HCT116 (cell line): Measurements from ENCODE around the gene ATOH8. TPM values are rescaled to one million over a fixed set of nuclear protein-coding genes. Genes with fewer than 3 reads are reported as not detected.

Experiments
- ATAC-seq: fragments of 200-7000 bp; cut with Tn5 transposase; 2 replicates; pipeline ENCODE4 v1.9.1; 2020; ENCODE audit warnings: mild to moderate bottlenecking, moderate library complexity
- BruUV-seq: library from RNA; stranded (reverse); fragments of 400-500 nt; replicated peaks from 2 replicates; lab custom pipeline; 2021; lab: Mats Ljungman, UMichigan
- CTCF ChIA-PET: fragments of 300-600 bp; sonication (Branson Sonifier 250); formaldehyde crosslinking; loops from one replicate; lab custom pipeline; 2021; ENCODE audit warnings: antibody characterized with exemption; lab: Charles Lee
- POLR2A ChIA-PET: fragments of 300-600, 350-600 bp; sonication (Branson Sonifier 250); formaldehyde crosslinking; loops from one replicate; lab custom pipeline; 2021; ENCODE audit warnings: antibody characterized with exemption; lab: Charles Lee
- RAD21 ChIA-PET, 2 experiments: fragments of 300-600 bp; sonication (Branson Sonifier 250); formaldehyde crosslinking; loops; one replicate each; lab custom pipeline; 2023; ENCODE audit warnings: low total read pairs in 2 of 2; ENCODE audit not compliant: uncharacterized antibody in 2 of 2, unreplicated experiment in 2 of 2, low non-redundant PET in 1 of 2; lab: Charles Lee
- DNase-seq: peaks from one replicate; pipeline ENCODE4 v3.0.0-alpha.2; 2010; ENCODE audit warnings: low read depth, low spot score
- H2AFZ ChIP-seq: fragments of 200-600 bp; shearing (Covaris generic), sonication (generic); 2 replicates; pipeline ENCODE4 v1.6.1; 2017; ENCODE audit warnings: low read depth, mixed run types, mixed read lengths, antibody characterized with exemption, low read length; ENCODE audit not compliant: poor library complexity, severe bottlenecking
- H3K27ac ChIP-seq: 2 replicates; pipeline ENCODE4 v1.5.1; 2012; ENCODE audit warnings: low read depth, low read length
- H3K27me3 ChIP-seq: fragments of 200-600 bp; sonication (generic); 2 replicates; pipeline ENCODE4 v1.6.1; 2016; ENCODE audit warnings: mixed run types, low read length, mixed read lengths; ENCODE audit not compliant: insufficient read depth
- H3K36me3 ChIP-seq, 2 experiments: fragments of 200-500 bp in 1 of 2; fragments of 200-600 bp in 1 of 2; sonication (Bioruptor generic) in 1 of 2; sonication (generic) in 1 of 2; 2 replicates each; pipeline versions ENCODE4 v1.5.1 to v1.6.1; 2014 to 2016; ENCODE audit warnings: low read length in 2 of 2, inconsistent platforms in 1 of 2, mixed read lengths in 1 of 2, mixed run types in 1 of 2; ENCODE audit not compliant: insufficient read depth in 2 of 2, control insufficient read depth in 1 of 2
- H3K4me1 ChIP-seq, 2 experiments: fragments of 200-600 bp in 1 of 2; sonication (generic) in 1 of 2; 2 replicates each; pipeline versions ENCODE4 v1.5.1 to v1.6.1; 2012 to 2017; ENCODE audit warnings: low read length in 2 of 2, inconsistent platforms in 1 of 2, mild to moderate bottlenecking in 1 of 2, mixed read lengths in 1 of 2, mixed run types in 1 of 2, moderate library complexity in 1 of 2; ENCODE audit not compliant: insufficient read depth in 2 of 2, control insufficient read depth in 1 of 2
- H3K4me2 ChIP-seq: fragments of 200-600 bp; sonication (generic); 2 replicates; pipeline ENCODE4 v1.6.1; 2017; ENCODE audit warnings: mixed run types, low read length, mixed read lengths
- H3K4me3 ChIP-seq, 2 experiments: fragments of 200-600 bp in 1 of 2; sonication (generic) in 1 of 2; replicated peaks in 1 of 2; 2 replicates each; pipeline ENCODE4 v1.5.1; 2011 to 2016; ENCODE audit warnings: low read length in 2 of 2, control low read depth in 1 of 2, low read depth in 1 of 2, mild to moderate bottlenecking in 1 of 2, mixed read lengths in 1 of 2, mixed run types in 1 of 2
- H3K79me2 ChIP-seq: fragments of 200-600 bp; sonication (generic); 2 replicates; pipeline ENCODE4 v1.6.1; 2017; ENCODE audit warnings: mild to moderate bottlenecking, mixed run types, low read length, moderate library complexity, mixed read lengths; ENCODE audit not compliant: insufficient read depth
- H3K9ac ChIP-seq: fragments of 200-600 bp; sonication (generic); 2 replicates; pipeline ENCODE4 v1.6.1; 2016; ENCODE audit warnings: low read length, mixed read lengths
- H3K9me2 ChIP-seq: fragments of 200-600 bp; sonication (generic), shearing (Covaris generic); 2 replicates; pipeline ENCODE4 v1.6.1; 2017; ENCODE audit warnings: mixed run types, mild to moderate bottlenecking, moderate library complexity; ENCODE audit not compliant: insufficient read depth
- H3K9me3 ChIP-seq, 2 experiments: fragments of 200-500 bp in 1 of 2; fragments of 200-600 bp in 1 of 2; sonication (Bioruptor generic) in 1 of 2; sonication (generic) in 1 of 2; 2 replicates each; pipeline ENCODE4 v1.6.1; 2014 to 2017; ENCODE audit warnings: low read length in 2 of 2, mixed read lengths in 2 of 2, inconsistent platforms in 1 of 2, low read depth in 1 of 2, mild to moderate bottlenecking in 1 of 2, mixed run types in 1 of 2, moderate library complexity in 1 of 2; ENCODE audit not compliant: control insufficient read depth in 1 of 2, insufficient read depth in 1 of 2
- H4K20me1 ChIP-seq: fragments of 200-600 bp; sonication (generic), shearing (Covaris generic); 2 replicates; pipeline ENCODE4 v1.6.1; 2017; ENCODE audit warnings: mixed run types, mild to moderate bottlenecking, moderate library complexity; ENCODE audit not compliant: insufficient read depth
- CBX3 ChIP-seq: IDR thresholded peaks from 2 replicates; pipeline ENCODE4 v1.6.1; 2012; ENCODE audit warnings: low read depth
- EGR1 ChIP-seq: IDR thresholded peaks from 2 replicates; pipeline ENCODE4 v1.6.1; 2012; ENCODE audit warnings: low read depth
- ELF1 ChIP-seq: IDR thresholded peaks from 2 replicates; pipeline ENCODE4 v1.6.1; 2012; ENCODE audit warnings: low read depth, borderline replicate concordance
- EZH2phosphoT487 ChIP-seq: fragments of 200-600 bp; IDR thresholded peaks from 2 replicates; pipeline ENCODE4 v1.6.1; 2018; ENCODE audit warnings: antibody characterized with exemption, borderline replicate concordance
- POLR2A ChIP-seq: IDR thresholded peaks from 2 replicates; pipeline ENCODE4 v1.7.0; 2011; ENCODE audit warnings: borderline replicate concordance; ENCODE audit not compliant: insufficient read depth, insufficient read length; ENCODE audit errors: extremely low read depth
- POLR2AphosphoS5 ChIP-seq: IDR thresholded peaks from 2 replicates; pipeline ENCODE4 v1.6.1; 2011; ENCODE audit warnings: mild to moderate bottlenecking, low read depth, low read length, moderate library complexity
- RAD21 ChIP-seq: IDR thresholded peaks from 2 replicates; pipeline ENCODE4 v1.6.1; 2012; ENCODE audit warnings: low read depth, mild to moderate bottlenecking
- TCF7L2 ChIP-seq: IDR thresholded peaks from 2 replicates; pipeline ENCODE4 v1.7.0; 2011; ENCODE audit warnings: borderline replicate concordance, inconsistent platforms; ENCODE audit not compliant: insufficient read depth, insufficient read length; ENCODE audit errors: extremely low read depth
- ZFX ChIP-seq: fragments of 450-650 bp; IDR thresholded peaks from 2 replicates; pipeline ENCODE4 v1.6.1; 2017
- intact Hi-C: fragments of 100-400 bp; cut with micrococcal nuclease; formaldehyde crosslinking; loops from 2 replicates; pipeline ENCODE4 v1.10.0; 2022
- total RNA-seq: library from RNA; stranded (reverse); gene quantifications from one replicate; pipeline ENCODE4 v1.2.1, GENCODE V29; 2021; ENCODE audit not compliant: unreplicated experiment
- TF ChIP-seq, protein P1 (sequence below): IDR thresholded peaks from 2 replicates; pipeline ENCODE4 v1.6.1; 2012
- TF ChIP-seq, protein P2 (sequence below): IDR thresholded peaks from 2 replicates; pipeline ENCODE4 v1.6.1; 2012; ENCODE audit warnings: low read depth

ATOH8 gene
- total RNA-seq, 1 experiment from 2014 or later, result 0.74 TPM

DNA sequence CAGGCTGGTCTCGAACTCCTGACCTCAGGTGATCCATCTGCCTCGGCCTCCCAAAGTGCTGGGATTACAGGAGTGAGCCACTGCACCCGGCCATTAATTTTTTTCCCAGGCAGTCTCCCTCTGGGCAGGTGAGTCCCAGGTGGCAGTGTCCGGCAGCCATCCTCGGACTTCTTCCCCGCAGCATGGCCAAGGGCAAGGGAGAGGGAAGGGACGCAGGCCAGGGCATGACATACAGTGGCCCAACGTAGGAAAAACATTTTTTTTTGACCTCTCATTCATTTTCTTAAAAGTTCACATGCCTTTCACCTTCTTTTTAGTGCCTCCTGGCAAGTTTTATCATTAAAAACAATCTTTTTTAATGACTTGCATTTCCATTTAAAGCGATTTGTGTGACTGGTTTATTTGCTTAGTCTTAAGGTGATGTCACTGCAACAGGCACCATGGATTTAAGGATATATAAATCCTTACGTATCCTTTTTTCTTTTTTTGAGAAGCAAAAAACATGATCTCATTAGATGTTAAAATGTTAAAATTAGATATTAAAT is 23.0 kb upstream of the ATOH8 start:
- Histone ChIP-seq H2AFZ (no peak overlapping the region), H3K27me3 (no peaks in the 10 kb centered on the region), H3K36me3 (no peaks in the 10 kb centered on the region), H3K4me2 (no peak overlapping the region), H3K9ac (no peak overlapping the region), H3K9me2 (no peaks in the 10 kb centered on the region), H3K79me2 (no peaks in the 10 kb centered on the region), H4K20me1 (no peaks in the 10 kb centered on the region), H3K27ac (no peak overlapping the region), H3K9me3 (no peaks in the 10 kb centered on the region), H3K4me1 (peaks cover 2 to 8% of the 10 kb centered on the region in 2 experiments; a peak in 2 of 4 replicates), H3K4me3 (no peak overlapping the region)
- intact Hi-C loops, result no loop called here
- no peak for ATAC-seq
- no peak for TF ChIP-seq CBX3
- no peak for TF ChIP-seq EZH2phosphoT487
- TF ChIP-seq, protein P1, sequence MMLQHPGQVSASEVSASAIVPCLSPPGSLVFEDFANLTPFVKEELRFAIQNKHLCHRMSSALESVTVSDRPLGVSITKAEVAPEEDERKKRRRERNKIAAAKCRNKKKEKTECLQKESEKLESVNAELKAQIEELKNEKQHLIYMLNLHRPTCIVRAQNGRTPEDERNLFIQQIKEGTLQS, result no peak
- TF ChIP-seq ZFX, result no peak
- no peak for TF ChIP-seq RAD21
- no peak for TF ChIP-seq TCF7L2
- no peak for TF ChIP-seq EGR1
- RAD21 ChIA-PET, result interaction anchor here in 1 of 2 experiments (2.2 kb wide), 1 partner anchor 83 kb away, joined by 19 read pairs; no protein-coding TSS in a partner anchor
- POLR2A ChIA-PET, result no interaction called here
- CTCF ChIA-PET, result interaction anchor here (2.5 kb wide), 1 partner anchor 83 kb away, joined by 55 read pairs; no protein-coding TSS in a partner anchor
- DNase-seq, result no peak
- no TSS peak for BruUV-seq

DNA sequence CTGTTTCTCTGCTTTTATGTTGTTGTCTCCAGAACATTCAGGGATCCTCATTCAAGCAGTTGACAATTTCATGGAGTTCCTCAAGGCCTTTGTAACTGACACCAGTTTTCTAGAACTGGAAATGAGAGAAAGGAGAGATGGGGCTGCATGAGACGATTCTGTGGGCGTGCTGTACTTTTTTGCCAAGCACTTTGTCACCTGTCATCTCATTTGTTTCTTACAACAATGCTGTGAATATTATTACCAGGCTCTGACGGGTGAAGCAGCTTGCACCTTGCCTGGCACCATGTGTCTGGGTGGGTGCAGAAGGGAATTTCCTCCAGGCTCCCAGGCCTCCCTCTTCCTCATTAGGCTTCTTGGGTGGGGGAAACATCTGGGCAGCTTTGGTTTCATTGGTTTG is 22.2 kb upstream of the ATOH8 start:
- no TSS peak for BruUV-seq
- TF ChIP-seq POLR2AphosphoS5 (no peak), POLR2A (no peak), ELF1 (no peak)
- TF ChIP-seq, protein P2, sequence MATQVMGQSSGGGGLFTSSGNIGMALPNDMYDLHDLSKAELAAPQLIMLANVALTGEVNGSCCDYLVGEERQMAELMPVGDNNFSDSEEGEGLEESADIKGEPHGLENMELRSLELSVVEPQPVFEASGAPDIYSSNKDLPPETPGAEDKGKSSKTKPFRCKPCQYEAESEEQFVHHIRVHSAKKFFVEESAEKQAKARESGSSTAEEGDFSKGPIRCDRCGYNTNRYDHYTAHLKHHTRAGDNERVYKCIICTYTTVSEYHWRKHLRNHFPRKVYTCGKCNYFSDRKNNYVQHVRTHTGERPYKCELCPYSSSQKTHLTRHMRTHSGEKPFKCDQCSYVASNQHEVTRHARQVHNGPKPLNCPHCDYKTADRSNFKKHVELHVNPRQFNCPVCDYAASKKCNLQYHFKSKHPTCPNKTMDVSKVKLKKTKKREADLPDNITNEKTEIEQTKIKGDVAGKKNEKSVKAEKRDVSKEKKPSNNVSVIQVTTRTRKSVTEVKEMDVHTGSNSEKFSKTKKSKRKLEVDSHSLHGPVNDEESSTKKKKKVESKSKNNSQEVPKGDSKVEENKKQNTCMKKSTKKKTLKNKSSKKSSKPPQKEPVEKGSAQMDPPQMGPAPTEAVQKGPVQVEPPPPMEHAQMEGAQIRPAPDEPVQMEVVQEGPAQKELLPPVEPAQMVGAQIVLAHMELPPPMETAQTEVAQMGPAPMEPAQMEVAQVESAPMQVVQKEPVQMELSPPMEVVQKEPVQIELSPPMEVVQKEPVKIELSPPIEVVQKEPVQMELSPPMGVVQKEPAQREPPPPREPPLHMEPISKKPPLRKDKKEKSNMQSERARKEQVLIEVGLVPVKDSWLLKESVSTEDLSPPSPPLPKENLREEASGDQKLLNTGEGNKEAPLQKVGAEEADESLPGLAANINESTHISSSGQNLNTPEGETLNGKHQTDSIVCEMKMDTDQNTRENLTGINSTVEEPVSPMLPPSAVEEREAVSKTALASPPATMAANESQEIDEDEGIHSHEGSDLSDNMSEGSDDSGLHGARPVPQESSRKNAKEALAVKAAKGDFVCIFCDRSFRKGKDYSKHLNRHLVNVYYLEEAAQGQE, result no peak
- no peak for DNase-seq
- Histone ChIP-seq H3K9ac (no peak overlapping the region), H3K4me1 (peaks cover 2 to 8% of the 10 kb centered on the region in 2 experiments; a peak in 2 of 4 replicates), H3K4me2 (no peak overlapping the region), H3K79me2 (no peaks in the 10 kb centered on the region), H2AFZ (no peak overlapping the region), H3K36me3 (no peaks in the 10 kb centered on the region), H4K20me1 (no peaks in the 10 kb centered on the region), H3K4me3 (no peak overlapping the region), H3K9me3 (no peaks in the 10 kb centered on the region), H3K9me2 (no peaks in the 10 kb centered on the region), H3K27ac (no peak overlapping the region), H3K27me3 (no peaks in the 10 kb centered on the region)
- ChIA-PET CTCF (no interaction called here), POLR2A (no interaction called here), RAD21 (interaction anchor here in 1 of 2 experiments (0.6 kb wide), 1 partner anchor 180 kb away, joined by 3 read pairs; no protein-coding TSS in a partner anchor)
- no peak for ATAC-seq
- intact Hi-C loops, result no loop called here
